NT2/D1 (cell line): ENCODE results near the gene GFPT1.

ENCODE experiments used
- SUZ12 ChIP-seq: IDR thresholded peaks from 2 replicates; pipeline ENCODE4 v1.6.1; 2011; ENCODE audit not compliant: insufficient read length, insufficient read depth; ENCODE audit errors: extremely low read depth
- YY1 ChIP-seq: IDR thresholded peaks from 2 replicates; pipeline ENCODE4 v1.6.1; 2011; ENCODE audit not compliant: insufficient read length, insufficient read depth
- ZNF274 ChIP-seq: IDR thresholded peaks from 2 replicates; pipeline ENCODE4 v1.6.1; 2011; ENCODE audit warnings: mild to moderate bottlenecking, low read depth, low read length

- no peak for TF ChIP-seq ZNF274
- no peak for TF ChIP-seq YY1
- no peak for TF ChIP-seq SUZ12
Observed at GRCh38 chr2:69279931-69280681, 106.9 kb downstream of the GFPT1 start.
